K562 (cell line): ENCODE data around the gene COL26A1. TPM values are rescaled to one million over a fixed set of nuclear protein-coding genes. Genes with fewer than 3 reads are reported as not detected.

Experiments
- BHLHE40 ChIP-seq: IDR thresholded peaks from 2 replicates; pipeline ENCODE4 v1.6.1; 2011; ENCODE audit warnings: low read length, improper control_type of control experiment
- ELF2 ChIP-seq: fragments of 250-450 bp; sonication (Bioruptor Pico); IDR thresholded peaks from 2 replicates; pipeline ENCODE4 v1.5.0; 2021; ENCODE audit warnings: mild to moderate bottlenecking
- JUND ChIP-seq, 2 experiments: IDR thresholded peaks; 2 replicates in 1 of 2; 3 replicates in 1 of 2; pipeline ENCODE4 v1.6.1; 2011; ENCODE audit warnings: borderline replicate concordance in 2 of 2, low read depth in 2 of 2, low read length in 2 of 2, improper control_type of control experiment in 1 of 2, missing biosample characterization in 1 of 2, missing genetic modification characterization in 1 of 2, missing genetic modification reagents in 1 of 2
- MTA2 ChIP-seq: fragments of 450-650 bp; IDR thresholded peaks from 2 replicates; pipeline ENCODE4 v1.6.1; 2016; ENCODE audit warnings: low read depth
- RCOR1 ChIP-seq, 2 experiments: IDR thresholded peaks; 2 replicates each; pipeline ENCODE4 v1.6.1; 2012; ENCODE audit warnings: low read depth in 2 of 2, low read length in 2 of 2, borderline replicate concordance in 1 of 2, improper control_type of control experiment in 1 of 2
- SAP30 ChIP-seq: fragments of 200-600 bp; sonication (generic); IDR thresholded peaks from 2 replicates; pipeline ENCODE4 v1.6.1; 2012; ENCODE audit warnings: borderline replicate concordance, low read depth, mild to moderate bottlenecking, moderate library complexity, low read length, control low read depth, inconsistent platforms; ENCODE audit not compliant: insufficient read depth, poor library complexity, severe bottlenecking
- XRCC3 ChIP-seq: fragments of 450-650 bp; IDR thresholded peaks from 2 replicates; pipeline ENCODE4 v1.6.1; 2017; ENCODE audit warnings: mild to moderate bottlenecking, moderate library complexity
- ZNF217 ChIP-seq: sonication (generic); formaldehyde crosslinking; IDR thresholded peaks from 2 replicates; pipeline ENCODE4 v1.8.0; 2022; ENCODE audit warnings: mild to moderate bottlenecking, missing genetic modification reagents
- ZNF224 ChIP-seq: sonication (generic); formaldehyde crosslinking; IDR thresholded peaks from 2 replicates; pipeline ENCODE4 v1.8.0; 2022; ENCODE audit warnings: mild to moderate bottlenecking, missing genetic modification reagents
- ZNF583 ChIP-seq: fragments of 250-450 bp; sonication (Bioruptor Pico); IDR thresholded peaks from 2 replicates; pipeline ENCODE4 v1.4.0; 2020
- polyA plus RNA-seq, 8 experiments: library from polyadenylated mRNA; depleted of rRNA in 4 of 8; stranded (reverse) in 5 of 8; unstranded in 3 of 8; fragments of >200 nt; fragmentation: Nextera tagmentation in 2 of 8; fragmentation: Illumina TruSeq in 1 of 8; extraction: Ambion mirVana in 2 of 8; extraction: Trizol in 1 of 8; gene quantifications; 2 replicates each; pipeline versions ENCODE4 v1.2.1 to v1.2.3, GENCODE V29; 2011 to 2014; ENCODE audit warnings: inconsistent platforms in 1 of 8, missing spikeins in 1 of 8
- total RNA-seq, 7 experiments: library from RNA; depleted of rRNA in 6 of 7; stranded (reverse); fragments of >200 nt in 6 of 7; fragmentation: Illumina TruSeq in 2 of 7; extraction: Trizol in 2 of 7; gene quantifications; 2 replicates each; pipeline versions ENCODE4 v1.2.1 to v1.2.3, GENCODE V29; 2011 to 2021; ENCODE audit warnings: low replicate concordance in 1 of 7
- TF ChIP-seq, protein P1 (sequence below), 2 experiments: fragments of 450-650 bp; IDR thresholded peaks; 2 replicates each; pipeline ENCODE4 v1.6.1; 2016; ENCODE audit warnings: mild to moderate bottlenecking in 2 of 2, borderline replicate concordance in 1 of 2, low read depth in 1 of 2, moderate library complexity in 1 of 2
- TF ChIP-seq, protein P2 (sequence below): fragments of 450-650 bp; IDR thresholded peaks from 2 replicates; pipeline ENCODE4 v1.6.1; 2017; ENCODE audit warnings: mild to moderate bottlenecking, moderate library complexity
- TF ChIP-seq, protein P3 (sequence below): fragments of 450-650 bp; conservative IDR thresholded peaks from 2 replicates; pipeline ENCODE4 v1.6.1; 2016; ENCODE audit warnings: missing genetic modification characterization, low read depth, mild to moderate bottlenecking, missing compliant biosample characterization, moderate library complexity

Gene COL26A1
- total and polyA plus RNA-seq, 9 of the 15 experiments (the other 6 are each of a cell fraction or from before 2014, with no cell fraction given) = 0.04 to 0.39 (median 0.07) TPM; not detected in 5

DNA sequence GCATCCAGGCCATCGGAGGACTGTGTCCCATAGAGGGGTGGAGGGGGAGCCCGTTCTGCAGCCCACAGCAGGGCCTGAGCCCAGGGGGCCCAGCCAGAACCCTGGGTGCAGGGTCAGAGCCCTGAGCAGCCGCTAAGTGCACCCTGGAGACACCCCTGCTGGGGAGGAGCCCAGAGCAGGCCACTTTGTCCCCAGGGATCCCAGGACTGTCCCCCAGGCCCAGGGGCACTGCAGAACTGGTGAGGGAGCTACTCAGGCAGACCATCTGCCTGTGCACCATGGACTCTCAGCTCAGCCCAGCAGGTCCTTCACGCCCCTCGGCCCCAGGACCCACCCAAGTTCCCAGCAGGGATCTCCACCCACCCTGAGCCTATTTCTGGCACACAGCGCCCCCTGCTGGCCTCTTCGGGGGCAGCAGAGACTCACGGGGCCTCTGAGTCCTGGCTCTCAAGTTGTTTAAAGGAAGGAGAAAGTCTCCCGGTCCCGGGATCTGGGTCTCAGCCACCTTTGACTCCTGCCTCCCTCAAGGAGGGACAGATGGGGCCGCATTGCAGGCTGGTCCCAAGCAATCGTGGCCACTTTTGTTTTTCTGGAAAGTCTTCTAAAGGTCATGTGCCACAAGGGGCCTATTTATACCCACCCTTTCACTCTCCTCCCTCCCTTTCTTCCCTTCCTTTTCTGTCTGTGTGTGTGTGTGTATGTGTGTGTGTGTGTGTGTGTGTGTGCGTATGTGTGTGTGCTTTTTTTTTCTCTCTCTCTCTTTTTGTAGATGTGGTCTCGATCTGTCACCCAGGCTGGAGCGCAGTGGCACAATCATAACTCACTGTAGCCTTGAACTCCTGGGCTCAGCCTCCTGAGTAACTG lies 176.2 kb downstream of the COL26A1 start (continued):
- TF ChIP-seq, protein P1, sequence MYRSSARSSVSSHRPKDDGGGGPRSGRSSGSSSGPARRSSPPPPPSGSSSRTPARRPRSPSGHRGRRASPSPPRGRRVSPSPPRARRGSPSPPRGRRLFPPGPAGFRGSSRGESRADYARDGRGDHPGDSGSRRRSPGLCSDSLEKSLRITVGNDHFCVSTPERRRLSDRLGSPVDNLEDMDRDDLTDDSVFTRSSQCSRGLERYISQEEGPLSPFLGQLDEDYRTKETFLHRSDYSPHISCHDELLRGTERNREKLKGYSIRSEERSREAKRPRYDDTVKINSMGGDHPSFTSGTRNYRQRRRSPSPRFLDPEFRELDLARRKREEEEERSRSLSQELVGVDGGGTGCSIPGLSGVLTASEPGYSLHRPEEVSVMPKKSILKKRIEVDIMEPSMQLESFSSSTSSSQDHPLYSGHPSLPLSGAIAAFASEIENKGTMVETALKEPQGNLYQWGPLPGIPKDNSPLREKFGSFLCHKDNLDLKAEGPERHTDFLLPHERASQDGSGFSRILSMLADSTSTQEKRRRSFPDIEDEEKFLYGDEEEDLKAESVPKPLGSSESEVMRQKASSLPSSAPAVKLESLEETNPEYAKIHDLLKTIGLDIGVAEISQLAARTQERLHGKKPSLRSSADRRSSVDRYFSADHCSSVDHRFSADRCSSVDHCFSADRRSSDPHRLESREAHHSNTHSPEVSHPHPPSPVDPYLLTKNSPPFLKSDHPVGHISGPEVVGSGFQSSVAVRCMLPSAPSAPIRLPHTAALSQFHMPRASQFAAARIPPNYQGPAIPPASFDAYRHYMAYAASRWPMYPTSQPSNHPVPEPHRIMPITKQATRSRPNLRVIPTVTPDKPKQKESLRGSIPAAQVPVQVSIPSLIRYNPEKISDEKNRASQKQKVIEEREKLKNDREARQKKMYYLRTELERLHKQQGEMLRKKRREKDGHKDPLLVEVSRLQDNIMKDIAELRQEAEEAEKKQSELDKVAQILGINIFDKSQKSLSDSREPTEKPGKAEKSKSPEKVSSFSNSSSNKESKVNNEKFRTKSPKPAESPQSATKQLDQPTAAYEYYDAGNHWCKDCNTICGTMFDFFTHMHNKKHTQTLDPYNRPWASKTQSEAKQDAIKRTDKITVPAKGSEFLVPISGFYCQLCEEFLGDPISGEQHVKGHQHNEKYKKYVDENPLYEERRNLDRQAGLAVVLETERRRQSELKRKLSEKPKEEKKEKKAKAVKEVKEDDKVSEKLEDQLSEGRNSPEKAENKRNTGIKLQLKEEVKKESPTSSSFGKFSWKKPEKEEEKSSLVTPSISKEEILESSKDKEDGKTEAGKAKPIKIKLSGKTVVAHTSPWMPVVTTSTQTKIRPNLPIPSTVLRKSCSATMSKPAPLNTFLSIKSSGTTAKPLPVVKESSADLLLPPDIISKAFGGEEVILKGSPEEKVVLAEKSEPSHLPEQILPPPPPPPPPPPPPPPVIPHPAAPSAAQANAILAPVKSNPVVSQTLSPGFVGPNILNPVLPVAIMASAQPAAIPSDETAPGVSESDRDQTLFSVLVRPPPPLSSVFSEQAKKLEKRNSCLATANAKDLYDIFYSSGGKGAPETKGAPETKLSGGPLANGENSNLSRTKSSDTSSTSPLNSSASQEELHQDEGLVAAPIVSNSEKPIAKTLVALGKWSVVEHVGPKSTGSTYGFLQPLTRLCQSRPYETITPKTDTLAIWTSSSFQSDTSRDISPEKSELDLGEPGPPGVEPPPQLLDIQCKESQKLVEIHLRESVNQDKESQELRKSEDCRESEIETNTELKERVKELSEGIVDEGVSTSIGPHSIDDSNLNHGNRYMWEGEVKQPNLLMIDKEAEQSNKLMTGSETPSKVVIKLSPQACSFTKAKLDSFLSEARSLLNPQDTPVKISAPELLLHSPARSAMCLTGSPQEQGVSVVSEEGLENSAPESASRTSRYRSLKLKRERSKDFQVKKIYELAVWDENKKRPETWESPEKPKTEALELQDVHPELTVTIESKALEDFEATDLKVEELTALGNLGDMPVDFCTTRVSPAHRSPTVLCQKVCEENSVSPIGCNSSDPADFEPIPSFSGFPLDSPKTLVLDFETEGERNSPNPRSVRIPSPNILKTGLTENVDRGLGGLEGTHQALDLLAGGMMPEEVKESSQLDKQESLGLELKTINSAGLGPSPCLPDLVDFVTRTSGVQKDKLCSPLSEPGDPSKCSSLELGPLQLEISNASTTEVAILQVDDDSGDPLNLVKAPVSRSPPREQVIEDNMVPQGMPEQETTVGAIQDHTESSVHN (IDR thresholded peaks at IDR 0.05; ENCODE audit: borderline replicate concordance in 1 of 2, low read depth in 1 of 2) = no peak
- 0 out of 2 replicates have a peak, but pooled peaks have one; percentile 12 for TF ChIP-seq JUND (IDR thresholded peaks at IDR 0.05; ENCODE audit: borderline replicate concordance, low read depth, low read length)
- no peak for TF ChIP-seq JUND (tag; IDR thresholded peaks at IDR 0.05; ENCODE audit: borderline replicate concordance, low read depth, low read length)
- no peak for TF ChIP-seq ZNF583
- TF ChIP-seq, protein P2, sequence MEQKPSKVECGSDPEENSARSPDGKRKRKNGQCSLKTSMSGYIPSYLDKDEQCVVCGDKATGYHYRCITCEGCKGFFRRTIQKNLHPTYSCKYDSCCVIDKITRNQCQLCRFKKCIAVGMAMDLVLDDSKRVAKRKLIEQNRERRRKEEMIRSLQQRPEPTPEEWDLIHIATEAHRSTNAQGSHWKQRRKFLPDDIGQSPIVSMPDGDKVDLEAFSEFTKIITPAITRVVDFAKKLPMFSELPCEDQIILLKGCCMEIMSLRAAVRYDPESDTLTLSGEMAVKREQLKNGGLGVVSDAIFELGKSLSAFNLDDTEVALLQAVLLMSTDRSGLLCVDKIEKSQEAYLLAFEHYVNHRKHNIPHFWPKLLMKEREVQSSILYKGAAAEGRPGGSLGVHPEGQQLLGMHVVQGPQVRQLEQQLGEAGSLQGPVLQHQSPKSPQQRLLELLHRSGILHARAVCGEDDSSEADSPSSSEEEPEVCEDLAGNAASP = no peak
- TF ChIP-seq ELF2 = no peak
- no peak for TF ChIP-seq ZNF224 (CRISPR knock-in tag)
- TF ChIP-seq ZNF217 (CRISPR knock-in tag) = no peak
- peak; percentile 18; the same call in 1 of the 2 replicates for TF ChIP-seq BHLHE40
- TF ChIP-seq XRCC3 = no peak
- TF ChIP-seq MTA2 = peak; percentile 10; the same call in 1 of the 2 replicates
- TF ChIP-seq RCOR1 (IDR thresholded peaks at IDR 0.05; ENCODE audit: borderline replicate concordance in 1 of 2, low read depth in 2 of 2, low read length in 2 of 2) = 0 out of 4 replicates have a peak, but pooled peaks of 1 of the 2 experiments have one; percentile 29
- TF ChIP-seq, protein P3, sequence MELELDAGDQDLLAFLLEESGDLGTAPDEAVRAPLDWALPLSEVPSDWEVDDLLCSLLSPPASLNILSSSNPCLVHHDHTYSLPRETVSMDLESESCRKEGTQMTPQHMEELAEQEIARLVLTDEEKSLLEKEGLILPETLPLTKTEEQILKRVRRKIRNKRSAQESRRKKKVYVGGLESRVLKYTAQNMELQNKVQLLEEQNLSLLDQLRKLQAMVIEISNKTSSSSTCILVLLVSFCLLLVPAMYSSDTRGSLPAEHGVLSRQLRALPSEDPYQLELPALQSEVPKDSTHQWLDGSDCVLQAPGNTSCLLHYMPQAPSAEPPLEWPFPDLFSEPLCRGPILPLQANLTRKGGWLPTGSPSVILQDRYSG (tag) = no peak
- TF ChIP-seq SAP30 = no peak
